GM19397 (cell line): ENCODE results near the gene GFER.

ENCODE experiments used
- ATAC-seq: cut with Tn5 transposase; IDR thresholded peaks from one replicate; pipeline ENCODE4 v1.9.1; 2021; ENCODE audit warnings: mild to moderate bottlenecking, moderate library complexity; ENCODE audit not compliant: unreplicated experiment

GFER gene

DNA sequence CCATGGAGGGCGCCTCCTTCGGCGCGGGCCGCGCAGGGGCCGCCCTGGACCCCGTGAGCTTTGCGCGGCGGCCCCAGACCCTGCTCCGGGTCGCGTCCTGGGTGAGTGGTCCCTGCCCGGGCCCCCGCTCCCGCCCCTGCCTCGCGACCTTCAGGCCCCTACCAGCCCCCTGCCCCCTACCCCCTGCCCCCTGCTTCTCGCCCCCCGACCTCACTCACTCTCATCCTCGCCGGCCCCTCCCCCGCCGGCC lies 6.0 kb downstream of the GFER start:
- no peak for ATAC-seq

DNA sequence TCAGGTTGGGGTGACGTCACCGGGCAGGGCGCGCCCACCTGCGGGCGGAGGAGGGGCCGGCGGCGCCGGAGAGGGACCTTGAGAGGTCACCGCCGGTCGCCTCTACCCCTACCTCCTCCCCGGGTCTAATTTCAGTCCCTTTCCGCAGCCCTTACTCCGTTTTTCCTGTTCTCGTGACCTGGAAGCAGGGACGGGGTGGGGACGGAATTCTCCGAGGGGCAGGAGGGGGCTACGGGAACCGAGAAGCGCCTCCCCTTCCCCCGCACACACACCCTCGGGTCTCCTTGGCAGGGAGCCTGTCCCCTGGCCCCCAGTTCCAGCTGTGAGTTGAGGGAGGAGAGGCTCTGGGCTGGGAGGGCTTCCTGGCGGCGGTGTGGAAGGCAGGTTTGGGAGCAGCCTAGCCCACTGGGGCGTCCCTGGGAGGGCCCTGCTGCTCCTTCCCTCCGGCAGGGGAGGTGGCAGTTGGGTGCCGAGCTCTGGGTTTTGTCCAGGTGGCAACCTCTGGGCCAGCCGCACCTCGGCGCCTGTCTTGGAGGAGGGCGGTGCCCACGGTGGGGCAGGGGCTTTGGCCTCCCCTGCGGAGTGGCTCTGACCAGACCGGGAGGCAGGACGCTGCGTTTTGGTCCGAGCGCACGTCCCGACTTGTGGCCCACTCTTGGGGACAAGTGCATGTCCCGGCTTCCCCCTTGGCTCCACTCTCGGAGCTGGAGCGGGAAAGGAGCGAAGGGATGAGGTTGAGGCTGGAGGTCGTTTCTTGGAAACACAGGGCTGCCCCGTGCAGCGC lies 6.5 kb downstream of the GFER start:
- ATAC-seq = no peak

DNA sequence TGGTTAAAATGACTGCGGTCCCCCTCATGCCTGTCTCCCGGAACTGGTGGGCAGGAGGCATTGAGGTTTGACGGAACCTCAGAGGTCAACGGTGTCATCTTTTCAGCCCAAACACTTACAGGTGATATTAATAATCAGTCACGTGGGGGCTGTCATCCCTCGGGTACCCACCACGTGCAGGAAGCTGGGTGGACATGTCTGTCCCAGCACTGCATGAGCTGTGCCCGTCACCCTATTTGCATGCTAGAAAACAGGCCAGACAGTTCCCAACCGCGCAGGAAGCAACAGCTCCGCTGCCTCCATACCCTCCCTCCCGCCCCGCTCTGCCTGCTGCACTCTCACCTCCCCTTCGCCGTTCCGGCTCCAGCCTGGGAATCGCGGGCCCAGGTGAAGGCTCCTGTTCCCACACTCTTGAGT lies 7.2 kb downstream of the GFER start:
- no peak for ATAC-seq

DNA sequence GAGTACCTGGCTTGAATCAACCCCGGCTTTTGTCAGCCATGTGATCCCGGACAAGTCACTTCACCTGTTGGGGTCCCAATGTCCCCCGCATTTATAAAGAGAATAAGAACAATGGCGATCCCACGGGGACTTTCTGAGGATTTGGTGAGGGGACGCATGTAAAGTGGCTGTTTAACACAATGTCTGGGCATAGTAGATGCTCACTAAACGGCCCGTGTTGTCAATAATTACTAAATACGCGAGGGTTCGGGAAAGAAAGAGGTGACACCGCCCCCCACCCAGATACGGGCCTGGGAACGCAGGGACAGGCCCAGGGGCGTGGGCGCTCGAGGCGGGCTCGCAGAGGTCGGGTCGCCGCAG lies 7.6 kb downstream of the GFER start:
- no peak for ATAC-seq

DNA sequence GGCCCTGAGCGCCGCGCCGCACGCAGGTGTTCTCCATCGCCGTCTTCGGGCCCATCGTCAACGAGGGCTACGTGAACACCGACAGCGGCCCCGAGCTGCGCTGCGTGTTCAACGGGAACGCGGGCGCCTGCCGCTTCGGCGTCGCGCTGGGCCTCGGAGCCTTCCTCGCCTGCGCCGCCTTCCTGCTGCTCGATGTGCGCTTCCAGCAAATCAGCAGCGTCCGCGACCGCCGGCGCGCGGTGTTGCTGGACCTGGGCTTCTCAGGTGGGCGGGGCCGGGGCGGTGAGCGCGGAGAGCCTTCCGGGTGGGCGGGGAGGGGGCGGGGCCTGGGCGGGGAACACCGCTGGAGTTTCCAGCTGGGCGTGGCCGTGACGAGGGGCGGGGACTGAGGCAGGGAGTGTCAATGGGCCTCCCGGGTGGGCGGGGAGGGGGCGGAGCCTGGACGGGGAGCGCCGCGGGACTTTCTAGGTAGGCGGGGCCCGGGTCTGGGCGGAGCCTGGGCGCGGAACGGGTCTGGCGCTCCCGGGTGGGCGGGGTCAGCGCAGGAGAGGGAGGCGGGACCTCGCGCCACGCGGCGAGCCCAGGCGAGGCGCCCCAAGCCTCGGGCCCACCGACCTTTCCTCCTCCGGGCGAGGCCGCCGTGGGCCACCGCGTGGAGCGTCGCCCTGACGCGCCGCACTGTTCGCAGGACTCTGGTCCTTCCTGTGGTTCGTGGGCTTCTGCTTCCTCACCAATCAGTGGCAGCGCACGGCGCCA lies 8.1 kb downstream of the GFER start:
- peak; percentile 51 for ATAC-seq

DNA sequence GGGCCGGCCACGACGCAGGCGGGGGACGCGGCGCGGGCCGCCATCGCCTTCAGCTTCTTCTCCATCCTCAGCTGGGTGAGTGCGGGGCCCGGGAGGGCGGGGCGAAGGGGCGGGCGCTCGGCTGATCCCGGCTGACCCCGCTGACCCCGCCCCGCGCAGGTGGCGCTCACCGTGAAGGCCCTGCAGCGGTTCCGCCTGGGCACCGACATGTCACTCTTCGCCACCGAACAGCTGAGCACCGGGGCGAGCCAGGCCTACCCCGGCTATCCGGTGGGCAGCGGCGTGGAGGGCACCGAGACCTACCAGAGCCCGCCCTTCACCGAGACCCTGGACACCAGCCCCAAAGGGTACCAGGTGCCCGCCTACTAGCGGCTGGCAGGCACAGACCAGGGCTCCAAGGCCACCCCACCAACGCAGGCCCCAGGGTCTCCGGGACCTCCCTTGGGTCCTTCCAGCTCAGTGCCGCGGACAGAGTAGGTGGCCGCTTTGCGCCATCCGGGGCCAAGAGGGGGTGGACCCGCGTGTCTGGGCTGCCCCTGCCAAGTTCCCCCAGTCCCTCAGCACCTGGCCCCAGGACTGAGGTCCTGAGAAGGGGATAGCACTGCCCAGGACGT lies 8.8 kb downstream of the GFER start:
- no peak for ATAC-seq

DNA sequence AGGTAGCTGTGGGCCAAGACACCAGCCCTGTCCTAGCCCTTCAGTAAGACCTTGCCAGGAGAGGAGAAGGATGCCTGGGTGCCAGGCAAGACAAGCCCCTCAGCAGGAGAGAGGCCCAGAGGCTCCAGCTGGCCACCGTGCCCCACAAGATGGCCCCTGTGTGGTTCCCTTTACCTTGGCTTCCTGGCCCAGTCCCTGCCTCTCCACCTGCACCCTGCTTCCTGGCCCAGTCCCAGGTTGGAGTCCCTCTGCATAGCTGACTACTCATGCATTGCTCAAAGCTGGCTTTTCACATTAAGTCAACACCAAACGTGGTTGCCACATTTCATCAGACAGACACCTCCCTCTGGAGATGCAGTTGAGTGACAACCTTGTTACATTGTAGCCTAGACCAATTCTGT lies 9.7 kb downstream of the GFER start:
- no peak for ATAC-seq

DNA sequence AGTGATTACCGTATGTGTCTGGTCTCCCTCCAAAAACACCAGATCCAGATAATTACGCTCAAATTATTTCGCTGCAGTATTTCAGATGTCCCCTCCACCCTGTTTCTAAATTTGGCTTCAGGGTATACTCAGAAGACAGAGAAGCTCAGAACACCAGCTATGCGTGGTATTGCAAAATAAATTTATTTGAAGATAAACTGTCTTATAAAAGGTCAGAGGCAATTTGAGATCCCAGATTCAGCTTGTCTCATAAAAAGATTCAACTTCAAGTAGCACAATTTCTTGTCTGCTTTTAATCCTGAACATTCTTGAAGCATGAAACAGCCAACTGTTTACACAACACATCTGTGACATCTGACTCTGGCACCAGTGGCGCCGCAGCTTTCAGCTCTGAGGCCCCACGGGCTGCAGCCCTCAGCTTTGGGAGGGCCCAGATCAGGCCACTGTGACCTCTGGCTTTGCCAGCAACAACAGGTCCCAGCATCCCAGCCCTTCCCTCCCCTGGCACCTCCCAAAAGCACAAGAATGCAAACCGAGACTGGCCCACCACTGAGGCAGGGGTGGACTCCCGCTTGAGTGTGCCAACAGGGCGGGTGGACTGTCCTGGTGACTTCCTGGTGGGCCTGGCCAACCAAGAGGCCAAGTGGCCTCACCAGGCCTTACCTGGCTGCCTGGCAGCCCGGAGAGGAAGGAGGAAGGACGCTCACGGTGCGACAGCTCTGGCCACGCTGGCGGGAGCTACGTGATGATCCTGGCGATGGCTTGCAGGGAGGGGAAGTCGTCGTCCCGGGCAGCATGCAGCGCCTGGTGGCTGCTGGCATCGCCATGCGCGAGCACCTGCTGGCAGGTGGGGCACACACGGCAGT lies 13.7 kb downstream of the GFER start:
- no peak for ATAC-seq

DNA sequence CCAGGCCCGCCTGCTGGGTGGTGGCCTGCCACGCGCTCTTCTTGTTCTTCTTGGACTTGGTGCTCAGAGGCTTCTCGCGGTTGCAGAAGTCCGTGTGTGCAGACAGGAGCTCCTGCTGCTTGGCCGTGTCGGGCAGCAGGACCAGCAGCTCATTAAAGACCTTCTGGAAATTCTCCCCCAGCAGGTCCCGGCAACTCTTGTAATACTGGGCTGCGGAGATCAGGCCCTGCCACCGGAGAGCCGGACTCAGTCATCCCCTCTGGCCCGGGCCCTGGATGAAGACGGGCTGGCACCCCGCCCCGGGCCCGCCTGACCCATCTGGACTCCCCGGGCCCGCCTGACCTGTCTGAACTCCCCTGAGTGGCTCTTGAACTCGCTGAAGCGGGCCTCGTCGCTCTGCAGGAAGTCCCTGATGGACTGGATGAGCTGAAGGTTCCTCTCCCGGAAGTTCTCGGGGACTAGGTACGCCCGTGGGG lies 14.4 kb downstream of the GFER start:
- no peak for ATAC-seq

DNA sequence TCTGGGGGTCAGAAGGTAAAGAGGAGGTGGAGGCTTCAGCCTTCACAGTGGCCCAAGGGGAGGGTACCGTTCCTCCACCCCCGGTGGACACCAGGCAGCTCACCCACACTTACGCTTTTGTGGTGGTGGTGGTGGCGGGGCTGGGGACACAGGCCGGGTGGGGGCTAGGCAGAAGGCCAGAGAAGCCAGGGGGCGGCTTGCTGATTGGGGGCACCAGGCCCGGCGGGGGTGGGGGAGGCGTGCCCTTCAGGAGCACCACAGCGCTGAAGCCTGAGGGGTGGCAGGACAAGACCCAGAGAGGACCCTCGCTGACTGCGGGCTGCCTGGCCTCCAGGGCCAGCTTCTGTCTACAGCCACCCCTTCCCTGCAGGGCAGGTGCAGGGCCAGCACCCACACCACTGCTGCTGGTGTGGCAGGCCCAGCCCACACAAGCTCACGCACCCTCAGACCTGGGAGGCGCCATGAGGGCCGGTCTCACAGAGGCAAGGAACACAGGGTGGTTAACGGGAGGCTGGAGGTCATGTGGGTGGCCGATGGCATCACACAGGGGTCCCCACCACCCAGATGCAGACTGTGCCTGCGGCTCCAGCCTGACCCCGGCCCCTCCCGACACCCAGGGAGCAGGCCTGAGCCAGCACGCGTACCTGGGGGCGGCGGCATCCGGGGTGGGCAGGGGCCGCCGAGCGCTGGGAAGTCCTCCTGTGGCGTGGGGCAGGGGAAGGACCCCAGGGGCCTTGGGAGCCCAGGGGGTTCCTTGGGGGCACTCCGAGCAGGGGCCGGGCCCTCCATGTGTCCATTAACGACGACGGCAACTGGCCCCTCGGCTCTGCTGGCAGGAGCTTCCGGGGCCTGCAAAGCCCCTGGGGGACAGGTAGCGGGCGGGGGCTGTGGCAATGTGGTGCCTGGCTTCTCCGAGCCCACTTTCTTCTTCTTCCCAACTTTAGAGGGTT lies 15.1 kb downstream of the GFER start:
- ATAC-seq = no peak

DNA sequence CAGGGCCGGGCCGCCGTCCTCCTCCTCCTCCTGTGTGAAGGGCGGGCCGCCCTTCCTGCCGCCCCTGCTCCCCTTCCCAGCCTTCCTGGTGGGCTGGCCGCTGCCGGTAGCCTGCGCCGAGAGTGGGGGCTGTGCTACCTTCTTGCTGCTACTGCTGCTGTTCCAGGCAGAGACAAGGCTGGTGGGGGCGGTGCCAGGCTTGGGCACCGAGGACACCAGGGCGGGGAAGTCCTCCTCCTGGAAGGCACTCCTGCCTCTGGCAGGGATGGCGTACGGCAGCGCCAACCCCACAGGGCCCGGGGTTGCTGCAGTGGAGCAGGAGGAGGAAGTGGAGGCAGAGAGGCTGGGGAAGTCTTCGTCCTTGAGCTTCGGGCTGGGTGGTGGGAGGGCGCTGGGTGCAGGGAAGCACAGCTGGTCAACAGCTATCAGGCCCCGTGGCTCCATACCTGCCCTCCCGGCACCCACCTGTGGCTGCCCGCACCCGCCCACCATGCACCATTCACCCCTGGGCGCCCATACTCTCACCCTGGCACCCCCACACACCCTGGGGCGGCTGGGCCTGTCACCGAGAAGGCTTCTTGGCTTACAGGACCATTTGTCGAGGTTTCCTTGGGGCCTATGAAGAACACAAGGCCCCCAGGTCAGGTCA lies 16.0 kb downstream of the GFER start:
- no peak for ATAC-seq

DNA sequence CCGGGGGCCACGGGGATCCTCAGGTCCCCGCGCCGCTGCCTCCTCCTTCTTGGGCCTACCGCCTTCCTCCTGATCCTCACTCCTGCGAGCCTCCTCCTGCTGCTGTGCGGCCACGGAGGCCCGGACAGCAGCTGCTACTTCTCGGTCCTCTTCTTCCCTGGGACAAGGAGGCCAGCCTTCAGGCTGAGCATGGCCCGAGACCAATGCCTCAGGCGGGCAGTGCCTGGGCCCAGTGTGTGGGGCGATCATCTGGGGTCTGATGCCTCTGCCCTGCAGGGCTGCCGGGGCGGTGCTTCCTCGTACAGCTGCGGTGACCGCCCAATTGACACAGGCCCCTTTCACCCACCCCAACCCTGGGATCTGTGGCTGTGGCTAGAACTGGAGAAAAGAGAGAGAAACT lies 17.0 kb downstream of the GFER start:
- ATAC-seq = no peak

DNA sequence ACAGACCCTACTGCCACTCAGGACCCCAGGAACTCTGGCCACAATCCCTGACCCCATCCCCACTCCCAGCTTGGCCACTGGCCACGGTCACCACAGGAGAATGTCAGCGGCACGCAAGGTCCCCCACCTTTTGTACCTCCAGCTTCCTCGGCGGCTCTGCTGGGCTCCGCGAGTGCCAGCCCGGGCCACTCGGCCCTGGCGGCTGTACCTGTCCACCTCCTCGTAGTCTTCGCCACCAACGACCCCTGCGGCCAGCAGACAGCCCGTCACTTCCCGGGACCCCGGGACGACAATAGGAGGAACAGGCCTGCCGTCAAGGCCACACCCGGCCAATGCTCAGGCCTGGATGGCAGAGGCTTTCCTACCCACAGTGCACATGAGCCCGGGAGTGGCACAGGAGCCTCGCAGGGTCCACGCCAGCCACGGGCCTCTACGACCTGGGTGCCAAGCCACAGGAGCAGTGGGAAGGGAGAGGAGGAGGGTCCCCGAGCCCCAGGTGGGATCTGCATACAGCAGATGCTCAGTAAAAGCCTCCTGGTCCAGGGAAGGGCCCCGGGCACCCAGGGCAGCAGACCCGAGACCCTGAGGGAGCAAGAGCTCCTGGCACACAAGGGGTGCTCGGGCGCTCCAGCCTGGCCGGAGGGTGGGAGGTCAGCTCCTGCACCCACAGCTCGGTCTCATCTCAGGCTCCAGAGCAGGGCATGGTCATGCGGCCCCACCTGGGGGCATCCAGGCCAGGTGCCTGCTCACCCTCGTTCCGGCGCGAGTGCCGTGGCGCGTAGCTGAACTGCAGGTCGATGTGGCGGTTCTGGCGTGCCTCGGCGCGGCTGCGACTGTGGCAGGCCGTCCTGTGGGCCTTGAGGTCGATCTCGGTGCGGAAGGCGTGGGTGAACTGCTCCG lies 17.7 kb downstream of the GFER start:
- no peak for ATAC-seq

DNA sequence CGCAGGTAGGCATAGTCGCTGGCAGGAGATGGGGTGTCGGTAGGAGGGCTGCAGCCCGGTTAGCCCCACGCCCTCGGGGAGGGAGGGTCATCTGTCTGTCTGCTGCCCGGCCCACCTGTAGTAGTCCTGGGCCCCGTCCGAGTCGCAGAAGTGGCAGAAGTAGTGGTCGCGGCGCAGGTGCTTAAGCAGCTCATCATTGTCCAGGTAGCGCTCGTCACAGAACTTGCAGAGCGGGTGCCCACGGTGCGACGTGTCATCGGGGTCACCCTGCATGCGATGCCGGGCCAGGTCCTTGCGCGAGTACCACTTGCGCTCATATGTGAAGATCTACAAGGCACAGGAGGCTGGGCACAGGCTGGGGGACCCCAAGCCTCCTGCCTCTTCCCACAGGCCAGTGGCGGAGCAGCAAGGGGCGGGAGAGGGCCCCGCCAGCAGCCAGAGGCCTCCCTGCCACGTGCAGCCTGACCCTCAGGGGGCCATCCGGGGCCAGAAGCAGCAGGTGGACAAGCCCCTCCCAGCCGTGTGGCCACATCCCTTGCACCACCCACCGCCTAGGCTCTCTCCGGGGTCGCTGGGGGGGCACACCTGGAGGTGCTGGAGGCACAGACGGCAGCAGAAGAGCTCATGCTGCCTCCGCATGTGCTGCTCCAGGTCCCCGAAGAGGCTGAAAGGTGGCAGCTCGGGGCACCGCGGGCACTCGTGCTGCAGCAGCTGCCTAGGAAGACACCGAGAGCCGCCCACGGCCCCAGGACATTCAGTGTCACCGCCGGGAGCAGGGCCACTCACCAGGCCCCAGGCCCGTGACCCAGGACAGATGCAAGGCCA lies 18.6 kb downstream of the GFER start:
- no peak for ATAC-seq

DNA sequence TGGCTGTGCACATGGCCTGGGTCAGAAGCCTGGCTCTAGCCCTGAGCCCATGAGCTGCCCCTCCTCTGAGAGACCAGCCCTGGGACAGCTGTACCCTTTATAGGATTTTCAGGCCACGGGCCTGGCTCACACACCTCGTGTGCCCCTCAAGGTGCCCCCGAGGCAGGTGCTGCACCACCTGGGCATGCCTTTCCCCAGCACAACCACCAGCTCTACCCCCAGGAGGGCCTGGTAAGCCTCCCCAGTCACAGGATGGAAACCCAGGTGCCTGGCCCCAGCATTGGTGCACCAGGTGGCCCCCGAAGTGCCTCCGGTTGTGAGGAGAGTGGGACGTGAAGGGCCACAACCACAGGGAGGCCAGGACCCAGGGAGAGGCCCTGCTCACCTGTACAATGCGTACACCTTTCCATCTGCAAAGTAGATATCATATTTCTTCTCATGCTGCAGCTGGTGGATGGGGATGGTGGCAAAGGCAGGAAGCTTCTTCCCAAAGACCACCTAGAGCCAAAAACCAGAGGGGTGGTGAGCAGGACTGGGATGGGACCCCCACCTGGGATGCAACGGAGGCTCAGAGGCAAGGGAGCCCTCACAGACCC lies 19.3 kb downstream of the GFER start:
- no peak for ATAC-seq

DNA sequence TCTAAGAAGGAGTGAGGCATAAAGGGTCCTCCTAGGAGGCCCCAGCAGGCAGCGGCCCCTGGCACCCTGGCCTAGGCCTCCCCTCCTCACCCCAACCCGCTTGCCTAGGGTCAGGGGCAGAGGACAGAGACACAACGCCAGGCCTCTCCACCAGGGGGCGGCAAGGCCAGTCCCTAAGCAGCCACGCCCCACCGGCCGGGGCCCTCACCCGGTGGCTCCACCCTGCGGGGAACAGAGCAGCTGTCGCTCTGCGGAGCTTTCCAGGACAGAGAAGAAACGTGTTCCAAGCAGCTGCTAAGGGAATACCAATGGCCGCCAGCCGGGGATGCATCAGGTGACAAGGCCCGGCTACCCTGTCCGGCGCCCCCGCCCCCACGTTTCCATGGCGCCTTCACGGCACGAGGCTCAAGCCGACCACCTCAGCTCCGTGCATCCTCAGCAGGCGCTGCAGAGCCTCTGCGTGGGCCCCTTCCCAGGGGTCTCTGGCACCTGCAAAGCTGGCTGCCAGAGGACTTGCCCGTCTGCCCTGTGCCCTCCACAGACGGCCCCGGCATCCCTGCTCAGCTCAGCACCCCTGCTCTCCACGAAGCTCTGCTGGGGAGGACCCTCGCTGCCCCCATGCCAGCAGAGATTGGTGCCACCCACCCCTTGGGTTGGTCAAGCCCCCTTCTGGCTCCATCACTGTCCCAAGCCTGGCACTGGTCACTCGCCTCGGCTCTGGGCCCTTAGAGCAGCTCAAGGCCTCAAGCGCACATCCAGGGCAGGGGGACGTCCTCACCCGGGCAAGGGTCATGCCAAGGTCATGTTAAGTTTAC lies 20.0 kb downstream of the GFER start:
- ATAC-seq = no peak
